Lung (tissue), 12 donors: ENCODE data around the gene SKAP2. TPM values are rescaled to one million over a fixed set of nuclear protein-coding genes. Genes with fewer than 3 reads are reported as not detected.

Experiments
- ATAC-seq: fragments of 200-7000 bp; cut with Tn5 transposase; one replicate; pipeline ENCODE4 v1.9.1; 2020; ENCODE audit warnings: moderate number of reproducible peaks; ENCODE audit not compliant: insufficient read depth, low FRiP score
- DNase-seq, 3 donors: peaks; one replicate each; pipeline ENCODE4 v3.0.0-alpha.2; 2013 to 2017
- H3K27ac ChIP-seq, 2 donors: one replicate each; pipeline ENCODE4 v1.5.1; 2013; ENCODE audit warnings: mild to moderate bottlenecking in 2 of 2, moderate library complexity in 2 of 2, control low read depth in 1 of 2, inconsistent platforms in 1 of 2, low read depth in 1 of 2, low read length in 1 of 2
- H3K27me3 ChIP-seq, 3 donors: one replicate each; pipeline ENCODE4 v1.5.1; 2013; ENCODE audit warnings: low read length in 2 of 3; ENCODE audit not compliant: control insufficient read depth in 3 of 3, insufficient read depth in 3 of 3
- H3K36me3 ChIP-seq, 4 donors: one replicate each; pipeline ENCODE4 v1.5.1; 2013; ENCODE audit warnings: low read length in 4 of 4, mild to moderate bottlenecking in 1 of 4, moderate library complexity in 1 of 4; ENCODE audit not compliant: control insufficient read depth in 4 of 4, insufficient read depth in 4 of 4
- H3K4me1 ChIP-seq, 5 donors: one replicate each; pipeline ENCODE4 v1.5.1; 2013; ENCODE audit warnings: low read length in 5 of 5, mild to moderate bottlenecking in 2 of 5, moderate library complexity in 1 of 5; ENCODE audit not compliant: control insufficient read depth in 5 of 5, insufficient read depth in 5 of 5
- H3K4me3 ChIP-seq: one replicate; pipeline ENCODE4 v1.5.1; 2013; ENCODE audit warnings: mild to moderate bottlenecking, control low read depth, moderate library complexity
- H3K9ac ChIP-seq, 2 donors: one replicate each; pipeline ENCODE4 v1.5.1; 2013; ENCODE audit warnings: low read length in 2 of 2, control low read depth in 1 of 2; ENCODE audit not compliant: insufficient read depth in 1 of 2
- H3K9me3 ChIP-seq, 4 donors: one replicate each; pipeline ENCODE4 v1.5.1; 2013; ENCODE audit warnings: low read length in 3 of 4, mild to moderate bottlenecking in 1 of 4, moderate library complexity in 1 of 4; ENCODE audit not compliant: control insufficient read depth in 4 of 4, insufficient read depth in 3 of 4
- CTCF ChIP-seq: IDR thresholded peaks from 2 replicates; pipeline ENCODE4 v1.5.1; 2012; ENCODE audit warnings: mild to moderate bottlenecking; ENCODE audit errors: control extremely low read depth, extremely low read depth
- WGBS, 2 donors: extraction: QIAGEN DNeasy Blood & Tissue Kit; methylation state at CpG; one replicate each; pipeline ENCODE4 v1.1.7; 2013; 5-methylcytosine and 5-hydroxymethylcytosine counted together
- polyA plus RNA-seq, 2 donors: library from polyadenylated mRNA; stranded (reverse); fragments of 200-250 nt; gene quantifications; one replicate each; pipeline ENCODE4 v1.2.1, GENCODE V29; 2013
- total RNA-seq, 2 donors: library from RNA; depleted of rRNA in 1 of 2; stranded (reverse); fragments of >200 nt in 1 of 2; gene quantifications; one replicate each; pipeline ENCODE4 v1.2.1, GENCODE V29; 2014 to 2021
- donor health status: control.
- donor health status: control.
- donor health status: Bipolar disorder and iron deficiency.
- donor health status: healthy.
- donor health status: DM: yes; HTN: yes; CAD: no.

SKAP2 gene
- total and polyA plus RNA-seq, 4 donors: 9.2 to 40.1 (median 35.8) TPM

GRCh38 chr7:26687032-26687431, 177.4 kb downstream of the SKAP2 start:
- DNase-seq: no peak
- peaks cover 0 to 90% (median 18%) of the 10 kb centered on the region in 5 donors for H3K4me1 ChIP-seq
- WGBS, 2 donors: 69 to 70% methylated on average over 4 of the region's 4 CpGs
- no peak for TF ChIP-seq CTCF
- no peaks in the 10 kb centered on the region for H3K36me3 ChIP-seq
- H3K9ac ChIP-seq: peak overlapping the region in 1 of 2 donors; percentile 56
- H3K9me3 ChIP-seq: no peaks in the 10 kb centered on the region
- peaks cover 0 to 14% (median 3%) of the 10 kb centered on the region in 3 donors for H3K27me3 ChIP-seq
- H3K4me3 ChIP-seq: no peak overlapping the region
- peak overlapping the region in 1 of 2 donors; percentile 66 for H3K27ac ChIP-seq
- no peak for ATAC-seq

- peak; percentile 75 to 90 (median 88) for DNase-seq
Measured at GRCh38 chr7:26686448-26686981, 177.9 kb downstream of the SKAP2 start.

GRCh38 chr7:26685606-26686005, 178.8 kb downstream of the SKAP2 start:
- peaks cover 0 to 14% (median 0%) of the 10 kb centered on the region in 3 donors for H3K27me3 ChIP-seq
- TF ChIP-seq CTCF: no peak
- WGBS, 2 donors: 16 to 27% methylated on average over 4 of the region's 4 CpGs
- peak overlapping the region in 1 of 2 donors; percentile 15 for H3K9ac ChIP-seq
- no peaks in the 10 kb centered on the region for H3K36me3 ChIP-seq
- H3K4me3 ChIP-seq: no peak overlapping the region
- H3K9me3 ChIP-seq: no peaks in the 10 kb centered on the region
- H3K27ac ChIP-seq: no peak overlapping the region
- DNase-seq (peak in 2 of 3 donors; percentile 58 to 66), ATAC-seq (no peak)
- peaks cover 0 to 89% (median 18%) of the 10 kb centered on the region in 5 donors for H3K4me1 ChIP-seq

More at GRCh38 chr7:26686448-26686981, 177.9 kb downstream of the SKAP2 start:
- Histone ChIP-seq H3K27ac (peak overlapping the region in 1 of 2 donors; percentile 52), H3K9me3 (no peaks in the 10 kb centered on the region), H3K4me3 (no peak overlapping the region), H3K4me1 (peaks cover 0 to 93% (median 18%) of the 10 kb centered on the region in 5 donors), H3K27me3 (peaks cover 0 to 14% (median under 1%) of the 10 kb centered on the region in 3 donors), H3K36me3 (no peaks in the 10 kb centered on the region), H3K9ac (peak overlapping the region in 1 of 2 donors; percentile 75)
- peak; percentile 18 for TF ChIP-seq CTCF
- no peak for ATAC-seq
- WGBS, 2 donors: 45 to 48% methylated on average over 2 of the region's 2 CpGs
